WTC11 (cell line): ENCODE results near the gene DR1. TPM values are rescaled to one million over a fixed set of nuclear protein-coding genes. Genes with fewer than 3 reads are reported as not detected.
A peak's percentile ranks its signal among the peaks of the same experiment; 100 is the strongest.

Source experiments
- ATAC-seq: fragments of 200-7000 bp; cut with Tn5 transposase; 2 replicates; pipeline ENCODE4 v1.10.0; 2021; ENCODE audit warnings: mild to moderate bottlenecking, moderate library complexity
- CTCF ChIA-PET: fragments of 300-600 bp; sonication (Branson Sonifier 250); formaldehyde crosslinking; loops from one replicate; lab custom pipeline; 2021; ENCODE audit warnings: antibody characterized with exemption; lab: Charles Lee
- POLR2A ChIA-PET: fragments of 350-600 bp; sonication (Branson Sonifier 250); formaldehyde crosslinking; loops from one replicate; lab custom pipeline; 2021; ENCODE audit warnings: antibody characterized with exemption; lab: Charles Lee
- DNase-seq: peaks from one replicate; pipeline ENCODE4 v3.0.0; 2021; ENCODE audit warnings: low spot score
- H3K27ac Mint-ChIP-seq: 2 replicates; pipeline ENCODE4 v1.8.0; 2021; ENCODE audit warnings: mixed read lengths
- H3K27me3 Mint-ChIP-seq: 2 replicates; pipeline ENCODE4 v1.8.0; 2021; ENCODE audit warnings: low read depth, mild to moderate bottlenecking, moderate library complexity, mixed read lengths
- H3K36me3 Mint-ChIP-seq: 2 replicates; pipeline ENCODE4 v1.8.0; 2021; ENCODE audit warnings: mixed read lengths
- H3K4me1 Mint-ChIP-seq: 2 replicates; pipeline ENCODE4 v1.8.0; 2022; ENCODE audit warnings: mixed read lengths
- H3K4me3 Mint-ChIP-seq: 2 replicates; pipeline ENCODE4 v1.8.0; 2021; ENCODE audit warnings: mild to moderate bottlenecking, moderate library complexity, mixed read lengths
- H3K9me3 Mint-ChIP-seq: 2 replicates; pipeline ENCODE4 v1.8.0; 2021; ENCODE audit warnings: mixed read lengths
- ETV6 ChIP-seq: sonication (generic); formaldehyde crosslinking; IDR thresholded peaks from 2 replicates; pipeline ENCODE4 v1.8.1; 2022; ENCODE audit warnings: mild to moderate bottlenecking, missing genetic modification reagents
- NFATC4 ChIP-seq: fragments of 250-450 bp; sonication (Bioruptor Pico); IDR thresholded peaks from 2 replicates; pipeline ENCODE4 v1.9.0; 2021; ENCODE audit warnings: mild to moderate bottlenecking
- RELA ChIP-seq: sonication (generic); formaldehyde crosslinking; IDR thresholded peaks from 2 replicates; pipeline ENCODE4 v1.8.1; 2022; ENCODE audit warnings: missing genetic modification reagents, mild to moderate bottlenecking, borderline replicate concordance
- ZBTB21 ChIP-seq: sonication (generic); formaldehyde crosslinking; IDR thresholded peaks from 2 replicates; pipeline ENCODE4 v1.8.1; 2023; ENCODE audit warnings: mild to moderate bottlenecking, missing genetic modification reagents, borderline replicate concordance
- ZNF263 ChIP-seq: sonication (generic); formaldehyde crosslinking; IDR thresholded peaks from 2 replicates; pipeline ENCODE4 v1.8.1; 2022; ENCODE audit warnings: low read depth, mild to moderate bottlenecking, moderate library complexity, missing genetic modification reagents
- ZNF317 ChIP-seq: sonication (generic); formaldehyde crosslinking; IDR thresholded peaks from 2 replicates; pipeline ENCODE4 v1.8.1; 2023; ENCODE audit warnings: low read depth, mild to moderate bottlenecking, moderate library complexity, missing genetic modification reagents, borderline replicate concordance
- ZNF416 ChIP-seq: fragments of 250-450 bp; sonication (Bioruptor Pico); IDR thresholded peaks from 2 replicates; pipeline ENCODE4 v1.9.0; 2021; ENCODE audit warnings: mild to moderate bottlenecking, inconsistent platforms
- total RNA-seq: library from RNA; stranded (reverse); gene quantifications from 3 replicates; pipeline ENCODE4 v1.2.3, GENCODE V29; 2021
- TF ChIP-seq, protein P1 (sequence below): sonication (generic); formaldehyde crosslinking; IDR thresholded peaks from 2 replicates; pipeline ENCODE4 v1.8.1; 2022; ENCODE audit warnings: mild to moderate bottlenecking, missing genetic modification reagents, moderate library complexity, borderline replicate concordance
- TF ChIP-seq, protein P2 (sequence below): sonication (generic); formaldehyde crosslinking; IDR thresholded peaks from 2 replicates; pipeline ENCODE4 v1.8.0; 2023; ENCODE audit warnings: mild to moderate bottlenecking, missing genetic modification reagents
- TF ChIP-seq, protein P3 (sequence below): sonication (generic); formaldehyde crosslinking; IDR thresholded peaks from 2 replicates; pipeline ENCODE4 v1.8.1; 2022; ENCODE audit warnings: low read depth, missing genetic modification reagents, borderline replicate concordance
- TF ChIP-seq, protein P4 (sequence below): sonication (generic); formaldehyde crosslinking; conservative IDR thresholded peaks from 2 replicates; pipeline ENCODE4 v1.8.1; 2022; ENCODE audit warnings: mild to moderate bottlenecking, missing genetic modification reagents
- TF ChIP-seq, protein P5 (sequence below): sonication (generic); formaldehyde crosslinking; IDR thresholded peaks from 2 replicates; pipeline ENCODE4 v1.8.0; 2022; ENCODE audit warnings: mild to moderate bottlenecking, missing genetic modification reagents
- TF ChIP-seq, protein P6 (sequence below): sonication (generic); formaldehyde crosslinking; IDR thresholded peaks from 2 replicates; pipeline ENCODE4 v1.8.0; 2022; ENCODE audit warnings: mild to moderate bottlenecking, missing genetic modification reagents
- TF ChIP-seq, protein P7 (sequence below): fragments of 250-450 bp; sonication (Bioruptor Pico); IDR thresholded peaks from 2 replicates; pipeline ENCODE4 v2.1.2; 2022; ENCODE audit warnings: mild to moderate bottlenecking, moderate library complexity
- TF ChIP-seq, protein P8 (sequence below): sonication (generic); formaldehyde crosslinking; IDR thresholded peaks from 2 replicates; pipeline ENCODE4 v1.8.1; 2023; ENCODE audit warnings: mild to moderate bottlenecking, missing genetic modification reagents

Gene DR1
- total RNA-seq, 1 experiment from 2014 or later = 62.8 TPM

DNA sequence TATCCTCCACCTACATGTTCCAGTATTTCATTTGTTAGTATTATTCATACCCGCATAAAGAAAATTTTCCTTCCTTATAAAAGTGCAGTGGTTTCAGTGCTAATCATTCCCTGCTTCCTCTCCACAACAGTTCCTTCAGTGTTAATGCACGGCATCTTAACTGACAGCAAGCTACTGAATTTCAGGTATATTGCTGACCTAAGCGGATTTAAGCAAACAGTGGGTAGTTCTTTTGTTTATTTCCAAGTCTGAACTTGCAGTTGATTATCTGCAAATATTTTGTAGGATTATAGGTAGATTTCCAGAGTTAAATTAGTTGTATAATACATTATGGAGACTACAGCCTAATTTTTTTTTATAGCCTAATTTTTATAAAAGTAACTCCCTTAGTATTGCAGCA, 15.1 kb upstream of the DR1 start (continued):
- TF ChIP-seq, protein P1, sequence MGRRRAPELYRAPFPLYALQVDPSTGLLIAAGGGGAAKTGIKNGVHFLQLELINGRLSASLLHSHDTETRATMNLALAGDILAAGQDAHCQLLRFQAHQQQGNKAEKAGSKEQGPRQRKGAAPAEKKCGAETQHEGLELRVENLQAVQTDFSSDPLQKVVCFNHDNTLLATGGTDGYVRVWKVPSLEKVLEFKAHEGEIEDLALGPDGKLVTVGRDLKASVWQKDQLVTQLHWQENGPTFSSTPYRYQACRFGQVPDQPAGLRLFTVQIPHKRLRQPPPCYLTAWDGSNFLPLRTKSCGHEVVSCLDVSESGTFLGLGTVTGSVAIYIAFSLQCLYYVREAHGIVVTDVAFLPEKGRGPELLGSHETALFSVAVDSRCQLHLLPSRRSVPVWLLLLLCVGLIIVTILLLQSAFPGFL (CRISPR knock-in tag) = no peak
- TF ChIP-seq ZNF416 (CRISPR knock-in tag) = no peak
- TF ChIP-seq RELA (CRISPR knock-in tag) = no peak
- TF ChIP-seq, protein P2, sequence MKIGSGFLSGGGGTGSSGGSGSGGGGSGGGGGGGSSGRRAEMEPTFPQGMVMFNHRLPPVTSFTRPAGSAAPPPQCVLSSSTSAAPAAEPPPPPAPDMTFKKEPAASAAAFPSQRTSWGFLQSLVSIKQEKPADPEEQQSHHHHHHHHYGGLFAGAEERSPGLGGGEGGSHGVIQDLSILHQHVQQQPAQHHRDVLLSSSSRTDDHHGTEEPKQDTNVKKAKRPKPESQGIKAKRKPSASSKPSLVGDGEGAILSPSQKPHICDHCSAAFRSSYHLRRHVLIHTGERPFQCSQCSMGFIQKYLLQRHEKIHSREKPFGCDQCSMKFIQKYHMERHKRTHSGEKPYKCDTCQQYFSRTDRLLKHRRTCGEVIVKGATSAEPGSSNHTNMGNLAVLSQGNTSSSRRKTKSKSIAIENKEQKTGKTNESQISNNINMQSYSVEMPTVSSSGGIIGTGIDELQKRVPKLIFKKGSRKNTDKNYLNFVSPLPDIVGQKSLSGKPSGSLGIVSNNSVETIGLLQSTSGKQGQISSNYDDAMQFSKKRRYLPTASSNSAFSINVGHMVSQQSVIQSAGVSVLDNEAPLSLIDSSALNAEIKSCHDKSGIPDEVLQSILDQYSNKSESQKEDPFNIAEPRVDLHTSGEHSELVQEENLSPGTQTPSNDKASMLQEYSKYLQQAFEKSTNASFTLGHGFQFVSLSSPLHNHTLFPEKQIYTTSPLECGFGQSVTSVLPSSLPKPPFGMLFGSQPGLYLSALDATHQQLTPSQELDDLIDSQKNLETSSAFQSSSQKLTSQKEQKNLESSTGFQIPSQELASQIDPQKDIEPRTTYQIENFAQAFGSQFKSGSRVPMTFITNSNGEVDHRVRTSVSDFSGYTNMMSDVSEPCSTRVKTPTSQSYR (CRISPR knock-in tag) = no peak
- TF ChIP-seq, protein P3, sequence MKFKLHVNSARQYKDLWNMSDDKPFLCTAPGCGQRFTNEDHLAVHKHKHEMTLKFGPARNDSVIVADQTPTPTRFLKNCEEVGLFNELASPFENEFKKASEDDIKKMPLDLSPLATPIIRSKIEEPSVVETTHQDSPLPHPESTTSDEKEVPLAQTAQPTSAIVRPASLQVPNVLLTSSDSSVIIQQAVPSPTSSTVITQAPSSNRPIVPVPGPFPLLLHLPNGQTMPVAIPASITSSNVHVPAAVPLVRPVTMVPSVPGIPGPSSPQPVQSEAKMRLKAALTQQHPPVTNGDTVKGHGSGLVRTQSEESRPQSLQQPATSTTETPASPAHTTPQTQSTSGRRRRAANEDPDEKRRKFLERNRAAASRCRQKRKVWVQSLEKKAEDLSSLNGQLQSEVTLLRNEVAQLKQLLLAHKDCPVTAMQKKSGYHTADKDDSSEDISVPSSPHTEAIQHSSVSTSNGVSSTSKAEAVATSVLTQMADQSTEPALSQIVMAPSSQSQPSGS (CRISPR knock-in tag) = no peak
- TF ChIP-seq, all 79 proteins: peak for 0

DNA sequence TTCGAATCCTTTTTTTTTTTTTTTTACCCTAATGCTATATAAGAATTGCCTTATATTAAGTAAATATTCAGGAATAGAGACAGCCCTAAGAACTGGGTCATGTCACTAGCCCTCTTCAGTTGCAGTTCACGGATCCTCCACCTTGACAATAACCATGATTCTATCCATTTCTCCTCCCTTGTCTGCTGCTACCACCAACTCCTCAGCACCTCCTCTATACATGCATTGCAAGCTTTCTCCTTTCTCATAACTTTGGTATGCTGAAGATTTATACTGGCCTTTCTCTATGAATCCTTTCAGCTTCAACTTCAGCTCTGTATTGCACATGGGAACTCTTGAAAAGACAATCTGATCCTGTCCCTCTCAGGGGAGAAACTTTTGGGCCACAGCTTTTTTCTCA, 14.3 kb upstream of the DR1 start:
- POLR2A ChIA-PET = no interaction called here

DNA sequence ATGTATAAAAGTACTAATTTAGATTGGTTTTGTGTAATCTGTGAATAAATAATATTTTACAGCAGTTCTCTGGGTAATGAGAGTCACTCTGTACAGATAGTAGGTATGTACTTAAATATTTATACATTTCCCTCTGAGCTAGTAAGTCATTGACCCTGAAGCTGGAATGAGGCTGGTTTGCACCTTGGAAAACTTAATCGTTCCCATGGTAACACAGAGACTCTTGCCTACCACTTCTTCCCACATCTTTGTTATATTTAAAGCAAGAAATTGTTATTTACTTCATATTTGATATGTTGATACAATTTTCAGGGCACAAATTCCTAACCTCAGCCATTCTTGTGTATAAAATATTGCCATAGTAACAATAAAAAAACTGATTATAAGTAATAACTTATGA, 13.3 kb upstream of the DR1 start:
- ChIA-PET POLR2A (no interaction called here), CTCF (interaction anchor here (1.9 kb wide), 1 partner anchor 28 kb away, joined by 8 read pairs; no protein-coding TSS in a partner anchor)
- Mint-ChIP-seq H3K4me1 (peaks cover 18% of the 10 kb centered on the region), H3K27me3 (no peaks in the 10 kb centered on the region), H3K4me3 (no peak overlapping the region), H3K36me3 (peaks cover 4% of the 10 kb centered on the region), H3K27ac (no peak overlapping the region), H3K9me3 (no peaks in the 10 kb centered on the region)
- DNase-seq = no peak
- ATAC-seq = no peak
- TF ChIP-seq, protein P4, sequence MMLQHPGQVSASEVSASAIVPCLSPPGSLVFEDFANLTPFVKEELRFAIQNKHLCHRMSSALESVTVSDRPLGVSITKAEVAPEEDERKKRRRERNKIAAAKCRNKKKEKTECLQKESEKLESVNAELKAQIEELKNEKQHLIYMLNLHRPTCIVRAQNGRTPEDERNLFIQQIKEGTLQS (CRISPR knock-in tag) = no peak
- TF ChIP-seq ETV6 (CRISPR knock-in tag) = no peak
- TF ChIP-seq, protein P1 (CRISPR knock-in tag) = no peak
- TF ChIP-seq ZNF263 (CRISPR knock-in tag) = no peak
- TF ChIP-seq ZBTB21 (CRISPR knock-in tag) = no peak
- TF ChIP-seq, protein P5, sequence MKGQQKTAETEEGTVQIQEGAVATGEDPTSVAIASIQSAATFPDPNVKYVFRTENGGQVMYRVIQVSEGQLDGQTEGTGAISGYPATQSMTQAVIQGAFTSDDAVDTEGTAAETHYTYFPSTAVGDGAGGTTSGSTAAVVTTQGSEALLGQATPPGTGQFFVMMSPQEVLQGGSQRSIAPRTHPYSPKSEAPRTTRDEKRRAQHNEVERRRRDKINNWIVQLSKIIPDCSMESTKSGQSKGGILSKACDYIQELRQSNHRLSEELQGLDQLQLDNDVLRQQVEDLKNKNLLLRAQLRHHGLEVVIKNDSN = no peak
- TF ChIP-seq, protein P6, sequence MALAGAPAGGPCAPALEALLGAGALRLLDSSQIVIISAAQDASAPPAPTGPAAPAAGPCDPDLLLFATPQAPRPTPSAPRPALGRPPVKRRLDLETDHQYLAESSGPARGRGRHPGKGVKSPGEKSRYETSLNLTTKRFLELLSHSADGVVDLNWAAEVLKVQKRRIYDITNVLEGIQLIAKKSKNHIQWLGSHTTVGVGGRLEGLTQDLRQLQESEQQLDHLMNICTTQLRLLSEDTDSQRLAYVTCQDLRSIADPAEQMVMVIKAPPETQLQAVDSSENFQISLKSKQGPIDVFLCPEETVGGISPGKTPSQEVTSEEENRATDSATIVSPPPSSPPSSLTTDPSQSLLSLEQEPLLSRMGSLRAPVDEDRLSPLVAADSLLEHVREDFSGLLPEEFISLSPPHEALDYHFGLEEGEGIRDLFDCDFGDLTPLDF (CRISPR knock-in tag) = no peak
- TF ChIP-seq ZNF317 (CRISPR knock-in tag) = no peak

More for the DNA sequence above, 14.3 kb upstream of the DR1 start:
- CTCF ChIA-PET = interaction anchor here (1.9 kb wide), 1 partner anchor 27 kb away, joined by 8 read pairs; no protein-coding TSS in a partner anchor
- Mint-ChIP-seq H3K4me1 (peaks cover 18% of the 10 kb centered on the region), H3K27ac (peak overlapping the region; percentile 73), H3K36me3 (no peaks in the 10 kb centered on the region), H3K27me3 (no peaks in the 10 kb centered on the region), H3K4me3 (no peak overlapping the region), H3K9me3 (no peaks in the 10 kb centered on the region)
- peak; percentile 55; the same call in 1 of the 2 replicates for ATAC-seq
- DNase-seq = no peak
- TF ChIP-seq, protein P3 (CRISPR knock-in tag) = no peak
- TF ChIP-seq, protein P7, sequence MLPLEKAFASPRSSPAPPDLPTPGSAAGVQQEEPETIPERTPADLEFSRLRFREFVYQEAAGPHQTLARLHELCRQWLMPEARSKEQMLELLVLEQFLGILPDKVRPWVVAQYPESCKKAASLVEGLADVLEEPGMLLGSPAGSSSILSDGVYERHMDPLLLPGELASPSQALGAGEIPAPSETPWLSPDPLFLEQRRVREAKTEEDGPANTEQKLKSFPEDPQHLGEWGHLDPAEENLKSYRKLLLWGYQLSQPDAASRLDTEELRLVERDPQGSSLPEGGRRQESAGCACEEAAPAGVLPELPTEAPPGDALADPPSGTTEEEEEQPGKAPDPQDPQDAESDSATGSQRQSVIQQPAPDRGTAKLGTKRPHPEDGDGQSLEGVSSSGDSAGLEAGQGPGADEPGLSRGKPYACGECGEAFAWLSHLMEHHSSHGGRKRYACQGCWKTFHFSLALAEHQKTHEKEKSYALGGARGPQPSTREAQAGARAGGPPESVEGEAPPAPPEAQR (CRISPR knock-in tag) = no peak
- TF ChIP-seq, protein P8, sequence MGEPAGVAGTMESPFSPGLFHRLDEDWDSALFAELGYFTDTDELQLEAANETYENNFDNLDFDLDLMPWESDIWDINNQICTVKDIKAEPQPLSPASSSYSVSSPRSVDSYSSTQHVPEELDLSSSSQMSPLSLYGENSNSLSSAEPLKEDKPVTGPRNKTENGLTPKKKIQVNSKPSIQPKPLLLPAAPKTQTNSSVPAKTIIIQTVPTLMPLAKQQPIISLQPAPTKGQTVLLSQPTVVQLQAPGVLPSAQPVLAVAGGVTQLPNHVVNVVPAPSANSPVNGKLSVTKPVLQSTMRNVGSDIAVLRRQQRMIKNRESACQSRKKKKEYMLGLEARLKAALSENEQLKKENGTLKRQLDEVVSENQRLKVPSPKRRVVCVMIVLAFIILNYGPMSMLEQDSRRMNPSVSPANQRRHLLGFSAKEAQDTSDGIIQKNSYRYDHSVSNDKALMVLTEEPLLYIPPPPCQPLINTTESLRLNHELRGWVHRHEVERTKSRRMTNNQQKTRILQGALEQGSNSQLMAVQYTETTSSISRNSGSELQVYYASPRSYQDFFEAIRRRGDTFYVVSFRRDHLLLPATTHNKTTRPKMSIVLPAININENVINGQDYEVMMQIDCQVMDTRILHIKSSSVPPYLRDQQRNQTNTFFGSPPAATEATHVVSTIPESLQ (CRISPR knock-in tag) = no peak
- TF ChIP-seq ETV6 (CRISPR knock-in tag) (no peak), NFATC4 (no peak)
